GM12892 (cell line): ENCODE results near the gene RRN3.

ENCODE experiments used
- POLR2A ChIP-seq: IDR thresholded peaks from 2 replicates; pipeline ENCODE4 v1.6.1; 2011; ENCODE audit warnings: low read depth, low read length, control low read depth
- POLR2AphosphoS5 ChIP-seq: IDR thresholded peaks from 2 replicates; pipeline ENCODE4 v1.6.1; 2011; ENCODE audit warnings: low read depth, low read length, control low read depth
- TAF1 ChIP-seq: IDR thresholded peaks from 2 replicates; pipeline ENCODE4 v1.6.1; 2011; ENCODE audit warnings: low read depth, mild to moderate bottlenecking, control low read depth, low read length, borderline replicate concordance

DNA sequence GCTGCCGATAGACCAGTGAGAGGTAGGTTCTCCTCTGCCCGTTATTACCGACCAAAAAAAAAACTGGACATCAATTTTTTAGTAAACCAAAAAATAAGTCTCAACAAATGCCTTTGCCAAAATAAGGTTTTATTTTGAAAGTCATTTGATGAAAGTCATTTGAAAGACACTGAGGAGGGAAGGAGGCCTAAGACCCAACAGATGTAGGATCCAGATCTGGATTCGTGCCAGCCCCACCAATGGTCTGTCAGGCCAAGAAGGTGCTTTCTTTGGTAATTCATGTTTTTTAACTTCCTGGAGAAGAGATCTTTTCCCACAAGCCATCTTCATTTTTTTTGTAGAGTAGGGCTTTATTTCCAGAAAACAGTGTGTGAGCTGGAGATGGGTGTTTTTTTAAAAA lies 56.3 kb downstream of the RRN3 start:
- TF ChIP-seq POLR2AphosphoS5 = no peak
- TF ChIP-seq POLR2A = no peak
- TF ChIP-seq TAF1 = no peak
